Mesodermal cell (in vitro differentiated cells): Measurements from ENCODE around the gene MYO3B. TPM values are rescaled to one million over a fixed set of nuclear protein-coding genes. Genes with fewer than 3 reads are reported as not detected.

ENCODE experiments used
- H3K27ac ChIP-seq: 2 replicates; pipeline ENCODE4 v1.7.0; 2013; ENCODE audit warnings: mild to moderate bottlenecking, low read depth, low read length, moderate library complexity; ENCODE audit not compliant: severe bottlenecking
- H3K36me3 ChIP-seq: 2 replicates; pipeline ENCODE4 v1.7.1; 2013; ENCODE audit warnings: mild to moderate bottlenecking, low read length, moderate library complexity; ENCODE audit not compliant: control insufficient read depth, insufficient read depth
- H3K4me1 ChIP-seq: one replicate; pipeline ENCODE4 v1.7.1; 2013; ENCODE audit warnings: mild to moderate bottlenecking, low read length; ENCODE audit not compliant: insufficient read depth, control insufficient read depth, poor library complexity, severe bottlenecking
- H3K4me3 ChIP-seq: 2 replicates; pipeline ENCODE4 v1.7.0; 2013; ENCODE audit warnings: low read length, control low read depth, mild to moderate bottlenecking; ENCODE audit not compliant: insufficient read depth, poor library complexity, severe bottlenecking; ENCODE audit errors: extremely low read depth
- H3K9me3 ChIP-seq: 2 replicates; pipeline ENCODE4 v1.7.1; 2013; ENCODE audit warnings: mild to moderate bottlenecking, low read length, moderate library complexity; ENCODE audit not compliant: control insufficient read depth
- WGBS, 2 experiments: methylation state at CpG; one replicate each; pipeline ENCODE4 v1.1.5; 2013; ENCODE audit warnings: missing lambda C conversion rate in 2 of 2; ENCODE audit not compliant: insufficient coverage in 2 of 2; 5-methylcytosine and 5-hydroxymethylcytosine counted together
- polyA plus RNA-seq, 2 experiments: library from polyadenylated mRNA; stranded (reverse); fragments of 50-300 nt; gene quantifications; one replicate each; pipeline ENCODE4 v1.2.3, GENCODE V29; 2013

MYO3B gene
- polyA plus RNA-seq (2013, experiment 1 of 2), result 0.92 TPM
- polyA plus RNA-seq (2013, experiment 2 of 2), result 0.66 TPM

DNA sequence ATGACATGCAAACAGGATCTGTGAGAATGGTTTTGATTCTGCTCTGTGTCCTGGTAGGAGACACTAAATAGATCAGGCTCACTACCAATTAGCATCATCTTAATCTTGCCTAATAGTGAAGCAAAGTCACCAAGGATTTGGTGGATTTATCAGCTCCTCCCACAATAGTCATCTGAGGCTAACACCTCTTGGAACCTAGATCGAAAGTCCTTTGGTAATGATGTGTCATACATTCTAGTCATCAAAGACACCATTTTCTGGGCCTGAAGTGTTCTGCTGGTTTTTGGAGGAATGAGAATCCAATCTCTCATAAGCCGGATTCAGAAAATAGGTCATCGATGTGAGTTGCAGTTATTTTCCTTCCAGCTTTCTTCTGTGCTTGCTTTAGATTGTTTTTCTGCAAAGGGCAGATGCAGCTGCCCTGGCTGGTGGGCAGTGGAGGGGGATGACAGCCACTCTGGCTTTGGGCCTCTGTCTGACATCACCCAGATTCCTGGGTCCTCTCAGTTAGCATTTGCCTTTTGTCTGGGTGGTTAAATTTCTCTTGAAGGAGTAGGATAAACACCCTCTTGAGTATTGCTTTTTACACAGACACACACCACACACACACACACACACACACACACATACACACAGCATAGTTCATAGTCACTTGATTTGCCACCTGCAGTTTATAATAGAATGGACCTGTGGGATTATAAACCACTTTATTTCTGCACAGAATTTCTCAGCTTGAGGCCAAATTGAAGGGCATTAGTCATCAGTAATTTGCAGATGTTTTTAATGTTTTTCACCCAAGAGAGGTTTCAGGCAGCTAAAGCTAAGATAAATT lies at the start of gene MYO3B:
Gene MYO3B, plus strand, starts transcription at position 198 of the 832 bp plus-strand sequence. Its CDS starts 141 bp downstream, at position 339.
- WGBS, 2 experiments, result 100% methylated on average over 1 to 2 of the region's 3 CpGs
- Histone ChIP-seq H3K4me1 (peaks cover 6% of the 10 kb centered on the region), H3K36me3 (no peaks in the 10 kb centered on the region), H3K9me3 (no peaks in the 10 kb centered on the region), H3K27ac (no peak within 1 kb of the TSS), H3K4me3 (no peak within 1 kb of the TSS)

- WGBS, 2 experiments, result 96 to 98% methylated on average over 4 to 9 of the region's 9 CpGs
- Histone ChIP-seq H3K36me3 (no peaks in the 10 kb centered on the region), H3K4me1 (peaks cover 26% of the 10 kb centered on the region), H3K4me3 (no peak overlapping the region), H3K27ac (no peak overlapping the region), H3K9me3 (no peaks in the 10 kb centered on the region)
These were observed 38.5 kb upstream of the MYO3B start for GRCh38 chr2:170139276-170139967.

DNA sequence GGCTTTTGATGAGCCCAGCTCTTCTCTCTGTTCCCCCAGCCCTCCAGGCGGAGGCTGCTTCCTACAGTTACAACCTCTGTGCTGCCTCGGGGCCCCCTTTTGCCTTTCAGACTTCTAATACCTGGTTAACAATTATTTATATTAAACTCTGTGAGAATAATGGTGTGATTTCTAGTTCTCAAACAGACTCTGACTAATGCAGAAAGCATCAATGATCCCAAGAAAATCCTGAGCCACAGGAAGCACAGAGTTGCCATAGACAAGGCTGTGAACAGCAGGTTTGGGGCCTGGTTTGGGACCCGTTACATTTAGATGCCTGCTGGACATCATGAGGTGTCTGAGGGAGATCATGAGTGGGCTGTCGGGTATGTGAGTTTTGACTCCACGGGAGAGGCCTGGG lies 37.4 kb upstream of the MYO3B start:
- H3K4me1 ChIP-seq, result peaks cover 31% of the 10 kb centered on the region
- H3K4me3 ChIP-seq, result no peak overlapping the region
- H3K9me3 ChIP-seq, result no peaks in the 10 kb centered on the region
- WGBS, 2 experiments, result 83 to 100% methylated on average over 2 to 3 of the region's 5 CpGs
- H3K27ac ChIP-seq, result no peak overlapping the region
- H3K36me3 ChIP-seq, result no peaks in the 10 kb centered on the region

DNA sequence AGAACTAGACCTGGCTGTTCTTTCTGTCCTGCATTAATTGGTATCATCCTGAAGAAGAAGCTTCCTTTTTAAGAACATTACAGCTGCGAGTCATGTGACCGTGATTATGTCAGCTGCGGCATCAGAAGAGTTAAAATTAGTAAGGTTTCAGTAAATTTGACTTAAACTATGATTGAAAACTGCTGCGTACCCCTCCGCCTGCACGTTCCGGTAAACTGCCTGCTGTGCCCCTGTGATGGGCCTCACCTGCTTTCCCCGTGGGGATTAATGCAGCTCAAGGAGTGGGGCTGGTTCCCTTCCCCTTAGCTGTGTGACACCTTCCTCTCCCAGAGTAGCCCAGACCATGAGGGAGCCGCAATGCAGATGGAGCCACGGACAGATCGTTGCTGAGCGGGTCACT lies 36.1 kb upstream of the MYO3B start:
- no peak overlapping the region for H3K27ac ChIP-seq
- 89 to 97% methylated on average over 5 to 11 of the region's 12 CpGs for WGBS, 2 experiments
- peaks cover 34% of the 10 kb centered on the region for H3K4me1 ChIP-seq
- no peak overlapping the region for H3K4me3 ChIP-seq
- no peaks in the 10 kb centered on the region for H3K36me3 ChIP-seq
- no peaks in the 10 kb centered on the region for H3K9me3 ChIP-seq

GRCh38 chr2:170142502-170142901 lies 35.4 kb upstream of the MYO3B start:
- Histone ChIP-seq H3K36me3 (no peaks in the 10 kb centered on the region), H3K27ac (no peak overlapping the region), H3K4me1 (peaks cover 34% of the 10 kb centered on the region), H3K4me3 (no peak overlapping the region), H3K9me3 (no peaks in the 10 kb centered on the region)
- WGBS, 2 experiments, result 79 to 100% methylated on average over 1 to 2 of the region's 7 CpGs

DNA sequence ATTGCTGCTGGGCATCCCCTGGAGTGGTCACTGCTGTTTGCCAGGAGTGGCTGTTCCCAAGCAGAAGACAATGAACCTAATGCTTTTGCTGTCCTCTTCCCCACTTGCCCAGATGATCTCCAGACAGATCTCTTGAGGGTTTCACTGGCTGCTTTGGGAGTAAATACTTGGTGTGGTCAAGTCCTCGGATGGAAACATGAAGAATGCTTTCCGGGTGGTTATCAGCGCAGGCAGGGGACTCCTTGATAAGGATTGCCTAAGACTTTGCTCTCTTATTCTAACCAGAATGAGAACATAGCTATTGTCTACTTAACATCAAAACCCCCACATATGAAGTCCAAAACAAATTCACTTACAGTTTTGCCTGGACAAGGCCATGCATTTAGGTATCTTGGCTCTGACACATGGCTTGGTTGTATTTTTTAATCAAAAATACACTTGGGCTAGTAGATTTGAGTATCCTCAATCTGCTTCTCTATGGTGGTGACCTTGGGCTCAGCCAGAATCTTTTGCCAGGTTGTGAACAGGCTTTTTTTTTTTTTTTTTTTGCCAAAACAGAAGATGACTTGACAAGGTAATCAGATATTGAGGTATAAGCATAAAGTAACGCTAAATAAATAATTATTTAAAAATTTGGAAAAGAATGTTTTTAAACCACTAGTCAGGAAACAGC lies 34.8 kb upstream of the MYO3B start:
- H3K4me3 ChIP-seq, result no peak overlapping the region
- 62 to 78% methylated on average over 3 of the region's 4 CpGs for WGBS, 2 experiments

GRCh38 chr2:170144761-170145160 lies 33.2 kb upstream of the MYO3B start:
- peaks cover 29% of the 10 kb centered on the region for H3K4me1 ChIP-seq
- H3K4me3 ChIP-seq, result no peak overlapping the region
- H3K36me3 ChIP-seq, result no peaks in the 10 kb centered on the region
- H3K27ac ChIP-seq, result no peak overlapping the region
- no peaks in the 10 kb centered on the region for H3K9me3 ChIP-seq
- WGBS, 2 experiments, result no CpG with 5 or more reads among the region's 4 CpGs

More for the DNA sequence above, 34.8 kb upstream of the MYO3B start:
- Histone ChIP-seq H3K27ac (no peak overlapping the region), H3K4me1 (peaks cover 34% of the 10 kb centered on the region), H3K9me3 (no peaks in the 10 kb centered on the region), H3K36me3 (no peaks in the 10 kb centered on the region)

GRCh38 chr2:170145191-170145590 lies 32.8 kb upstream of the MYO3B start:
- no peak overlapping the region for H3K4me3 ChIP-seq
- H3K4me1 ChIP-seq, result peaks cover 29% of the 10 kb centered on the region
- no peaks in the 10 kb centered on the region for H3K9me3 ChIP-seq
- H3K36me3 ChIP-seq, result no peaks in the 10 kb centered on the region
- no CpG with 5 or more reads among the region's 1 CpG for WGBS, 2 experiments
- no peak overlapping the region for H3K27ac ChIP-seq

- Histone ChIP-seq H3K36me3 (no peaks in the 10 kb centered on the region), H3K9me3 (no peaks in the 10 kb centered on the region), H3K27ac (no peak overlapping the region), H3K4me3 (no peak overlapping the region), H3K4me1 (peaks cover 22% of the 10 kb centered on the region)
- 91 to 100% methylated on average over 2 to 4 of the region's 7 CpGs for WGBS, 2 experiments
These were observed 32.1 kb upstream of the MYO3B start for GRCh38 chr2:170145675-170146432.

DNA sequence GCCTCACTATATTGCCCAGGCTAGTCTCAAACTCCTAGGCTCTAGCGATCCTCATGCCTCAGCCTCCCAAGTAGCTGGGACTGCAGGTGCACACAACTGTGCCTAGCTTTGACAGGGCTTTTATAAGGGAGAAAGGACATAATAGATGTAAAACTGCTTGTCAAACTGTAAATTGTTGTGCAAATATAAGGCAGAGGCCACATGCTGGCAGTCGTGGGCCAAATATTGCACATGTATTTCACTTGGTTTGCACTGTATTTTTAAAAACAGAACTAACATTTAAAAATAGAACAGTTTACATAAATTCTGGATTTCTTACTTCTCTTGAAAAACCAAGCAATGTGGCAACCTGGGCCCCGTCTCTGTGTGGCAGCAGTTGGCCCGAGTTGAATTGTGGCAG lies 31.2 kb upstream of the MYO3B start:
- 92 to 95% methylated on average over 3 of the region's 4 CpGs for WGBS, 2 experiments
- no peak overlapping the region for H3K27ac ChIP-seq
- no peaks in the 10 kb centered on the region for H3K36me3 ChIP-seq
- no peak overlapping the region for H3K4me3 ChIP-seq
- peaks cover under 1% of the 10 kb centered on the region for H3K9me3 ChIP-seq
- H3K4me1 ChIP-seq, result peaks cover 22% of the 10 kb centered on the region
